Measurements from ENCODE around the gene CEMIP. TPM values are rescaled to one million over a fixed set of nuclear protein-coding genes. Genes with fewer than 3 reads are reported as not detected.

The CEMIP gene
- total RNA-seq, 4 donors from 2014 or later = 0.11 to 2.0 (median 0.98) TPM

DNA sequence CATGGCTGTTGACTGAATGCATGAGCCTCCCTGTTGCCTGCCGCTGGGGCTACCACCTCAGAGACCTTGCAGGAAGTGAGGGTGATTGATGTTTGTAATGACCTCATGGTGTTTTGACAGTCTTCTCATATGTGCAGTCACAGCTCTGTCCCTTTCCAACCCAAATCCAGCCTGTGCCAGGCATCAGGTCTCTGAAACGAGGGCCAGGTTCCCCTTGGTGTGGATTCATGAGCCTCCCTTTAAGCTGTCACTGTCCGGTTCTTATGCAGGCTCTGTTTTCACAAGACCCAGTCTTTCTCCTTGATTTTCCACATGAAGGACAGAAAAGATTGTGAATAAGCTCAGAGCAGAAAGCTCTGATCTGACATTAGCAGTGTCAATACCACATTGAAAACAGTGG is 43.1 kb downstream of the CEMIP start:
- intact Hi-C loops (cut with DNase I) = no loop called here
- 71 to 87% methylated on average over 3 of the region's 3 CpGs for WGBS, 2 donors
- no peaks in the 10 kb centered on the region for H3K9me3 ChIP-seq
- no peaks in the 10 kb centered on the region for H3K36me3 ChIP-seq
- DNase-seq = no peak
- no peaks in the 10 kb centered on the region for H3K27me3 ChIP-seq
- H3K4me1 ChIP-seq = no peaks in the 10 kb centered on the region
- H3K4me3 ChIP-seq (replicated peaks in 1 of 3) = no peak overlapping the region
- H3K27ac ChIP-seq = no peak overlapping the region
- TF ChIP-seq POLR2A (IDR thresholded peaks at IDR 0.05) = no peak
- TF ChIP-seq CTCF (IDR thresholded peaks at IDR 0.05) = no peak

- no peak overlapping the region for H3K27ac ChIP-seq
- H3K4me3 ChIP-seq (replicated peaks in 1 of 3) = no peak overlapping the region
- TF ChIP-seq CTCF (IDR thresholded peaks at IDR 0.05) = no peak
- TF ChIP-seq POLR2A (IDR thresholded peaks at IDR 0.05) = no peak
- H3K4me1 ChIP-seq = no peaks in the 10 kb centered on the region
- H3K27me3 ChIP-seq = no peaks in the 10 kb centered on the region
- no peak for DNase-seq
- intact Hi-C loops (cut with DNase I) = no loop called here
- 81% methylated on average over 6 of the region's 6 CpGs for WGBS, 2 donors
- no peaks in the 10 kb centered on the region for H3K9me3 ChIP-seq
- H3K36me3 ChIP-seq = no peaks in the 10 kb centered on the region
These were observed 43.5 kb downstream of the CEMIP start for GRCh38 chr15:80822676-80823075.

- H3K27ac ChIP-seq = no peak overlapping the region
- intact Hi-C loops (cut with DNase I) = no loop called here
- no peak overlapping the region for H3K4me3 ChIP-seq (replicated peaks in 1 of 3)
- no peaks in the 10 kb centered on the region for H3K9me3 ChIP-seq
- no peak for DNase-seq
- no peaks in the 10 kb centered on the region for H3K27me3 ChIP-seq
- no peaks in the 10 kb centered on the region for H3K36me3 ChIP-seq
- WGBS, 2 donors = 67 to 74% methylated on average over 6 of the region's 6 CpGs
- no peak for TF ChIP-seq CTCF (IDR thresholded peaks at IDR 0.05)
- no peak for TF ChIP-seq POLR2A (IDR thresholded peaks at IDR 0.05)
- no peaks in the 10 kb centered on the region for H3K4me1 ChIP-seq
These were observed 44.0 kb downstream of the CEMIP start for GRCh38 chr15:80823120-80823519.

GRCh38 chr15:80823995-80824394 is 44.8 kb downstream of the CEMIP start:
- 74 to 77% methylated on average over 4 of the region's 4 CpGs for WGBS, 2 donors

More at GRCh38 chr15:80823995-80824394, 44.8 kb downstream of the CEMIP start:
- DNase-seq = no peak
- Histone ChIP-seq H3K4me1 (no peaks in the 10 kb centered on the region), H3K36me3 (no peaks in the 10 kb centered on the region), H3K9me3 (no peaks in the 10 kb centered on the region), H3K4me3 (replicated peaks in 1 of 3) (no peak overlapping the region), H3K27me3 (no peaks in the 10 kb centered on the region), H3K27ac (no peak overlapping the region)
- no peak for TF ChIP-seq POLR2A (IDR thresholded peaks at IDR 0.05)
- TF ChIP-seq CTCF (IDR thresholded peaks at IDR 0.05) = no peak
- intact Hi-C loops (cut with DNase I) = no loop called here
